Ramos (cell line): ENCODE data around the gene CISH.

Experiments
- in situ Hi-C: fragments of 300-500 bp; cut with MboI; formaldehyde crosslinking; loops from one replicate; pipeline ENCODE4 v1.14.3; 2022; ENCODE audit warnings: low sequenced_read_pairs; ENCODE audit not compliant: unreplicated experiment

CISH gene

GRCh38 chr3:50611464-50612233, at the start of gene CISH:
Gene CISH (minus strand): TSS chr3:50611774. CDS start chr3:50611650, 124 bp downstream.
- in situ Hi-C loops = no loop called here

- in situ Hi-C loops = no loop called here
These were observed 48.8 kb upstream of the CISH start for GRCh38 chr3:50660386-50660785.

GRCh38 chr3:50658831-50659230, 47.3 kb upstream of the CISH start:
- in situ Hi-C loops = no loop called here

- in situ Hi-C loops = no loop called here
These were observed 46.8 kb upstream of the CISH start for GRCh38 chr3:50658416-50658815.

- in situ Hi-C loops = no loop called here
These were observed 46.2 kb upstream of the CISH start for GRCh38 chr3:50657816-50658215.

- in situ Hi-C loops = no loop called here
These were observed 45.8 kb upstream of the CISH start for GRCh38 chr3:50657407-50657806.

- in situ Hi-C loops = no loop called here
These were observed 45.0 kb upstream of the CISH start for GRCh38 chr3:50656417-50657195.

GRCh38 chr3:50655009-50655830, 43.6 kb upstream of the CISH start:
- in situ Hi-C loops = no loop called here

GRCh38 chr3:50653937-50654595, 42.5 kb upstream of the CISH start:
- in situ Hi-C loops = no loop called here

GRCh38 chr3:50652709-50653108, 41.1 kb upstream of the CISH start:
- in situ Hi-C loops = no loop called here

- in situ Hi-C loops = no loop called here
These were observed 40.5 kb upstream of the CISH start for GRCh38 chr3:50651920-50652529.

- in situ Hi-C loops = no loop called here
These were observed 39.9 kb upstream of the CISH start for GRCh38 chr3:50651445-50651844.

- in situ Hi-C loops = no loop called here
These were observed 38.4 kb upstream of the CISH start for GRCh38 chr3:50650018-50650417.

- in situ Hi-C loops = no loop called here
These were observed 37.9 kb upstream of the CISH start for GRCh38 chr3:50649451-50649931.

- in situ Hi-C loops = no loop called here
These were observed 37.4 kb upstream of the CISH start for GRCh38 chr3:50648944-50649343.

- in situ Hi-C loops = no loop called here
These were observed 36.7 kb upstream of the CISH start for GRCh38 chr3:50648313-50648712.

- in situ Hi-C loops = no loop called here
These were observed 33.8 kb upstream of the CISH start for GRCh38 chr3:50645378-50645777.

GRCh38 chr3:50644561-50644960, 33.0 kb upstream of the CISH start:
- in situ Hi-C loops = no loop called here

GRCh38 chr3:50642382-50642781, 30.8 kb upstream of the CISH start:
- in situ Hi-C loops = no loop called here

- in situ Hi-C loops = no loop called here
These were observed 27.5 kb upstream of the CISH start for GRCh38 chr3:50639055-50639494.
